IPS-15b (cell line): Measurements from ENCODE around the gene DAP3.
A peak's percentile ranks its signal among the peaks of the same experiment; 100 is the strongest.
"Not testable (repeated sequence)": the region's sequence is repeated elsewhere in the genome, so short reads cannot be mapped to it uniquely, and the experiment has no call there.

Experiments
- H3K27me3 ChIP-seq: one replicate; pipeline ENCODE4 v1.6.1; 2013; ENCODE audit warnings: low read length; ENCODE audit not compliant: control insufficient read depth, insufficient read depth
- H3K36me3 ChIP-seq: one replicate; pipeline ENCODE4 v1.6.1; 2013; ENCODE audit warnings: low read length; ENCODE audit not compliant: control insufficient read depth, insufficient read depth
- H3K4me1 ChIP-seq: one replicate; pipeline ENCODE4 v1.6.1; 2013; ENCODE audit warnings: mild to moderate bottlenecking, low read length; ENCODE audit not compliant: control insufficient read depth, insufficient read depth
- H3K4me3 ChIP-seq: one replicate; pipeline ENCODE4 v1.5.1; 2013; ENCODE audit warnings: low read depth, low read length
- H3K9ac ChIP-seq: one replicate; pipeline ENCODE4 v1.6.1; 2013; ENCODE audit warnings: low read depth, mild to moderate bottlenecking, low read length
- H3K9me3 ChIP-seq: one replicate; pipeline ENCODE4 v1.6.1; 2013; ENCODE audit warnings: mild to moderate bottlenecking, low read length; ENCODE audit not compliant: control insufficient read depth, insufficient read depth

Gene DAP3

GRCh38 chr1:155652951-155653350 lies 35.9 kb upstream of the DAP3 start:
- H3K4me3 ChIP-seq, result no peak overlapping the region
- H3K9me3 ChIP-seq, result no peaks in the 10 kb centered on the region
- no peak overlapping the region for H3K9ac ChIP-seq
- H3K27me3 ChIP-seq, result no peaks in the 10 kb centered on the region
- H3K4me1 ChIP-seq, result peaks cover 3% of the 10 kb centered on the region
- H3K36me3 ChIP-seq, result no peaks in the 10 kb centered on the region

GRCh38 chr1:155657463-155657862 lies 31.4 kb upstream of the DAP3 start:
- Histone ChIP-seq H3K9ac (no peak overlapping the region), H3K9me3 (no peaks in the 10 kb centered on the region), H3K4me1 (no peaks in the 10 kb centered on the region), H3K36me3 (peaks cover 15% of the 10 kb centered on the region), H3K4me3 (no peak overlapping the region), H3K27me3 (no peaks in the 10 kb centered on the region)

GRCh38 chr1:155661239-155661638 lies 27.7 kb upstream of the DAP3 start:
- H3K4me3 ChIP-seq, H3K9me3 ChIP-seq, H3K9ac ChIP-seq, H3K4me1 ChIP-seq, H3K27me3 ChIP-seq: not testable (repeated sequence)
- H3K36me3 ChIP-seq, result peaks cover 19% of the 10 kb centered on the region

GRCh38 chr1:155669233-155670162 lies 19.4 kb upstream of the DAP3 start:
- Histone ChIP-seq H3K4me3 (no peak overlapping the region), H3K36me3 (peaks cover 29% of the 10 kb centered on the region), H3K4me1 (no peaks in the 10 kb centered on the region), H3K9ac (no peak overlapping the region), H3K9me3 (no peaks in the 10 kb centered on the region), H3K27me3 (no peaks in the 10 kb centered on the region)

GRCh38 chr1:155671750-155672149 lies 17.1 kb upstream of the DAP3 start:
- H3K36me3 ChIP-seq, result peaks cover 29% of the 10 kb centered on the region
- H3K9me3 ChIP-seq, result no peaks in the 10 kb centered on the region
- no peaks in the 10 kb centered on the region for H3K27me3 ChIP-seq
- H3K4me3 ChIP-seq, result no peak overlapping the region
- H3K9ac ChIP-seq, result no peak overlapping the region
- H3K4me1 ChIP-seq, result no peaks in the 10 kb centered on the region

GRCh38 chr1:155673003-155673402 lies 15.9 kb upstream of the DAP3 start:
- H3K36me3 ChIP-seq, result peaks cover 25% of the 10 kb centered on the region
- no peak overlapping the region for H3K4me3 ChIP-seq

GRCh38 chr1:155678027-155678426 lies 10.9 kb upstream of the DAP3 start:
- no peak overlapping the region for H3K4me3 ChIP-seq
- H3K9ac ChIP-seq, result no peak overlapping the region
- peaks cover 18% of the 10 kb centered on the region for H3K36me3 ChIP-seq

More at GRCh38 chr1:155673003-155673402, 15.9 kb upstream of the DAP3 start:
- H3K4me1 ChIP-seq, result no peaks in the 10 kb centered on the region
- H3K27me3 ChIP-seq, result no peaks in the 10 kb centered on the region
- H3K9ac ChIP-seq, result no peak overlapping the region
- no peaks in the 10 kb centered on the region for H3K9me3 ChIP-seq

GRCh38 chr1:155678992-155679391 lies 9.9 kb upstream of the DAP3 start:
- H3K9ac ChIP-seq, H3K9me3 ChIP-seq, H3K27me3 ChIP-seq, H3K4me1 ChIP-seq, H3K4me3 ChIP-seq: not testable (repeated sequence)
- H3K36me3 ChIP-seq, result peaks cover 21% of the 10 kb centered on the region

More at GRCh38 chr1:155678027-155678426, 10.9 kb upstream of the DAP3 start:
- H3K27me3 ChIP-seq, result no peaks in the 10 kb centered on the region
- H3K4me1 ChIP-seq, result no peaks in the 10 kb centered on the region
- H3K9me3 ChIP-seq, result no peaks in the 10 kb centered on the region

- no peak overlapping the region for H3K4me3 ChIP-seq
- peaks cover 21% of the 10 kb centered on the region for H3K36me3 ChIP-seq
- no peaks in the 10 kb centered on the region for H3K27me3 ChIP-seq
- no peak overlapping the region for H3K9ac ChIP-seq
- H3K4me1 ChIP-seq, result no peaks in the 10 kb centered on the region
- no peaks in the 10 kb centered on the region for H3K9me3 ChIP-seq
These were observed 8.4 kb upstream of the DAP3 start for GRCh38 chr1:155680531-155680930.

- H3K36me3 ChIP-seq, result peaks cover 15% of the 10 kb centered on the region
These were observed 7.1 kb upstream of the DAP3 start for GRCh38 chr1:155681776-155682175.

GRCh38 chr1:155687705-155688323 lies 1.1 kb upstream of the DAP3 start:
- H3K9me3 ChIP-seq, H3K36me3 ChIP-seq, H3K4me1 ChIP-seq, H3K27me3 ChIP-seq: not testable (repeated sequence)
- H3K9ac ChIP-seq, result peak overlapping the region; percentile 97
- peak overlapping the region; percentile 99 for H3K4me3 ChIP-seq

More at GRCh38 chr1:155681776-155682175, 7.1 kb upstream of the DAP3 start:
- H3K4me3 ChIP-seq, result no peak overlapping the region
- no peak overlapping the region for H3K9ac ChIP-seq
- H3K27me3 ChIP-seq, result no peaks in the 10 kb centered on the region
- H3K4me1 ChIP-seq, result peaks cover 2% of the 10 kb centered on the region
- no peaks in the 10 kb centered on the region for H3K9me3 ChIP-seq
